GM21526 (cell line): ENCODE data around the gene MAMLD1.

Source experiments
- ATAC-seq: cut with Tn5 transposase; IDR thresholded peaks from one replicate; pipeline ENCODE4 v1.9.1; 2021; ENCODE audit warnings: moderate library complexity; ENCODE audit not compliant: unreplicated experiment, low FRiP score

Gene MAMLD1

GRCh38 chrX:150489359-150490015, 126.4 kb downstream of the MAMLD1 start:
- no peak for ATAC-seq

- ATAC-seq, result no peak
Measured at GRCh38 chrX:150495496-150495895, 132.4 kb downstream of the MAMLD1 start.

GRCh38 chrX:150499240-150499639, 136.1 kb downstream of the MAMLD1 start:
- no peak for ATAC-seq

GRCh38 chrX:150502091-150502490, 139.0 kb downstream of the MAMLD1 start:
- no peak for ATAC-seq

- ATAC-seq, result no peak
Measured at GRCh38 chrX:150502979-150503897, 140.1 kb downstream of the MAMLD1 start.

- ATAC-seq, result no peak
Measured at GRCh38 chrX:150503898-150504219, 140.7 kb downstream of the MAMLD1 start.

- no peak for ATAC-seq
Measured at GRCh38 chrX:150504397-150505182, 141.5 kb downstream of the MAMLD1 start.

GRCh38 chrX:150506020-150506419, 142.9 kb downstream of the MAMLD1 start:
- no peak for ATAC-seq

GRCh38 chrX:150506486-150506885, 143.4 kb downstream of the MAMLD1 start:
- ATAC-seq, result no peak

- no peak for ATAC-seq
Measured at GRCh38 chrX:150507251-150507856, 144.2 kb downstream of the MAMLD1 start.

- no peak for ATAC-seq
Measured at GRCh38 chrX:150508018-150508417, 144.9 kb downstream of the MAMLD1 start.

GRCh38 chrX:150508451-150509367, 145.6 kb downstream of the MAMLD1 start:
- no peak for ATAC-seq

GRCh38 chrX:150509703-150510102, 146.6 kb downstream of the MAMLD1 start:
- no peak for ATAC-seq

- ATAC-seq, result no peak
Measured at GRCh38 chrX:150512461-150512901, 149.4 kb downstream of the MAMLD1 start.

GRCh38 chrX:150513544-150513943, 150.4 kb downstream of the MAMLD1 start:
- no peak for ATAC-seq

GRCh38 chrX:150514462-150514861, 151.3 kb downstream of the MAMLD1 start:
- no peak for ATAC-seq

GRCh38 chrX:150515801-150516200, 152.7 kb downstream of the MAMLD1 start:
- ATAC-seq, result no peak

- no peak for ATAC-seq
Measured at GRCh38 chrX:150517303-150517910, 154.3 kb downstream of the MAMLD1 start.

- ATAC-seq, result no peak
Measured at GRCh38 chrX:150522494-150522893, 159.4 kb downstream of the MAMLD1 start.
